ENCODE data around the gene NDUFB10.

The NDUFB10 gene

DNA sequence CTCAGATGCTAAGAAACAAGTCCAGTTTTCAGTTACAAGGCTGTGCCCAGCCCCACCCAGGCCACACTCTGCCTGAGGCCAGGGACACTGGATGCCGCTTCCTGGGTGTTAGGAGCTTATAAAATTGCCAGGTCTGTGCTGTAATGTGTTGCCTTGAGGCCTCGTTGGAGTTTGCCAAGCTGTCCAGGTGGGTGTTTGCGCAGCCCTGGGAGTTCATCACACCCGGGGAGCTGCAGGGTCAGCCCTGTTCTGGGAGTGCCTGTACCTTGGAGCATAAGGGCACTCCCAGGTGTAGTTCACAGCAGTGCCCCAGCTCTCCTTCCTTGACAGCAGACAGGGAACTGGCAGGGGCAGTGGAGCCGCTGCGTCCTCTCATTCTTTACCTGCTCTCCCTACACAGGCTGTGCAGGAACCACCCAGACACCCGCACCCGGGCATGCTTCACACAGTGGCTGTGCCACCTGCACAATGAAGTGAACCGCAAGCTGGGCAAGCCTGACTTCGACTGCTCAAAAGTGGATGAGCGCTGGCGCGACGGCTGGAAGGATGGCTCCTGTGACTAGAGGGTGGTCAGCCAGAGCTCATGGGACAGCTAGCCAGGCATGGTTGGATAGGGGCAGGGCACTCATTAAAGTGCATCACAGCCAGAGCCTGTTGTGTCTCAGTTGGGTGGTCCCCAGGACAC lies 26.3 kb downstream of the NDUFB10 start:
- no peak for DNase-seq

DNA sequence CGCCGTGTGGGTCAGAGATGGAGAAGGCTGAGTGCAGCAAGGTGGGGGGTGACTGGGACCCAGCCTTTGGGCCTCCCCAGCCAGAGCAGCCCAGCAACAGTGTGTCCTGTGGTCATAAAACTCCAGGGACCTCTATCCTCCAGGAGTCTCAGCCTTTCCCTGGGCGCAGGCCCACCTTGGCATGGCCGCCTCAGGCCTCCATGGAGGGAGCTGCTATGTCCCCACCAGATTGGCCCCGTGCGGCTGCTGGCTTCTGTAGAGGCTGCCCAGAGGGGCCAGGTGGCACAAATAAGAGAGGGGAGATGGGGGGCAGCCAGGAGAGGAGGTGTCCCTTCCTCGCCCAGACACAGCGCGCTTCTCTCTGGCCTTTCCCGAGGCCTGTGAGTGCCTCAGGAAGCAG lies 27.9 kb downstream of the NDUFB10 start:
- no peak for DNase-seq

DNA sequence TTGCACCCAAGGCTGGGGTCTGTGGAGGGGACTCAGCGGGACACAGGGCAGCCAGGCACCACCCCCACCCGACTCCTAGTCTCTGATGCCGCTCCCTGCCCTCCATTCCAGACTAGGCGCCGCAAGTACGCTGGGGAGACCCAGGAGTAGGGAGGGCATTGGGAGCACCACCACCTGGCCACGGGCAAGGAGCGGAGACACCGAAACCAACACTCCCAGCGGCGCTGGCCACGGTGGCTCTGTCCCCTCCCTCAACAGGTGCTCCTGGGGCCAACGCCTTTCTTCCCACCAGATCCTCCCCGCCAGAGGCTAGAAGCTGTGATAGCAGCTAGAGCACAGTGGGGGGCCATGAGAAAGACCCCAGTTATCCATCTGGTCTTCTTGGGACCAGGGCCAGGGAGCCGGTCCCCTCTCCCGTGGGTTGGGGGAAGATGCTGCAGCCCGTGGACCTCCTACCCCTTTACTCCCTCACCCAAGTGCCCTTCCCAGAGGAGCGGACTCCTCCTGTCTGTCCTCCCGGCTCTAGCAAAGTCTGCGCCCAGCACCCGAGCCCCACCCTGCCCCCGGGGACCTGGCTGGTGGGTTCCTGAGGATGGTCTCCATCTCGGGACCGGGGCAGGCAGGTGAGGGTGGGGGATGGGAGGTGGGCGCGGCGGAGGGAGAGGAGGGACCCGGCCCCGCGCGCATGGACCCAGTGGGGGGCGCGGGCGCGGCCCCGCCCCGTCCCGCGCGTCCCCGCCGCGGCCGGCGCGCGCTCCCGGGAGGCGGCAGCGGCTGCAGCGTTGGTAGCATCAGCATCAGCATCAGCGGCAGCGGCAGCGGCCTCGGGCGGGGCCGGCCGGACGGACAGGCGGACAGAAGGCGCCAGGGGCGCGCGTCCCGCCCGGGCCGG lies 30.1 kb downstream of the NDUFB10 start, which contains the start of gene SYNGR3:
SYNGR3 (plus strand) TSS at position 762 of the 892 bp plus-strand sequence. CDS start 133 bp downstream, outside the sequence.
- DNase-seq: peak in 2 of 3 donors; percentile 28 to 54

DNA sequence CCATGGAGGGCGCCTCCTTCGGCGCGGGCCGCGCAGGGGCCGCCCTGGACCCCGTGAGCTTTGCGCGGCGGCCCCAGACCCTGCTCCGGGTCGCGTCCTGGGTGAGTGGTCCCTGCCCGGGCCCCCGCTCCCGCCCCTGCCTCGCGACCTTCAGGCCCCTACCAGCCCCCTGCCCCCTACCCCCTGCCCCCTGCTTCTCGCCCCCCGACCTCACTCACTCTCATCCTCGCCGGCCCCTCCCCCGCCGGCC lies 30.7 kb downstream of the NDUFB10 start:
- DNase-seq: no peak

DNA sequence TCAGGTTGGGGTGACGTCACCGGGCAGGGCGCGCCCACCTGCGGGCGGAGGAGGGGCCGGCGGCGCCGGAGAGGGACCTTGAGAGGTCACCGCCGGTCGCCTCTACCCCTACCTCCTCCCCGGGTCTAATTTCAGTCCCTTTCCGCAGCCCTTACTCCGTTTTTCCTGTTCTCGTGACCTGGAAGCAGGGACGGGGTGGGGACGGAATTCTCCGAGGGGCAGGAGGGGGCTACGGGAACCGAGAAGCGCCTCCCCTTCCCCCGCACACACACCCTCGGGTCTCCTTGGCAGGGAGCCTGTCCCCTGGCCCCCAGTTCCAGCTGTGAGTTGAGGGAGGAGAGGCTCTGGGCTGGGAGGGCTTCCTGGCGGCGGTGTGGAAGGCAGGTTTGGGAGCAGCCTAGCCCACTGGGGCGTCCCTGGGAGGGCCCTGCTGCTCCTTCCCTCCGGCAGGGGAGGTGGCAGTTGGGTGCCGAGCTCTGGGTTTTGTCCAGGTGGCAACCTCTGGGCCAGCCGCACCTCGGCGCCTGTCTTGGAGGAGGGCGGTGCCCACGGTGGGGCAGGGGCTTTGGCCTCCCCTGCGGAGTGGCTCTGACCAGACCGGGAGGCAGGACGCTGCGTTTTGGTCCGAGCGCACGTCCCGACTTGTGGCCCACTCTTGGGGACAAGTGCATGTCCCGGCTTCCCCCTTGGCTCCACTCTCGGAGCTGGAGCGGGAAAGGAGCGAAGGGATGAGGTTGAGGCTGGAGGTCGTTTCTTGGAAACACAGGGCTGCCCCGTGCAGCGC lies 31.2 kb downstream of the NDUFB10 start:
- no peak for DNase-seq

DNA sequence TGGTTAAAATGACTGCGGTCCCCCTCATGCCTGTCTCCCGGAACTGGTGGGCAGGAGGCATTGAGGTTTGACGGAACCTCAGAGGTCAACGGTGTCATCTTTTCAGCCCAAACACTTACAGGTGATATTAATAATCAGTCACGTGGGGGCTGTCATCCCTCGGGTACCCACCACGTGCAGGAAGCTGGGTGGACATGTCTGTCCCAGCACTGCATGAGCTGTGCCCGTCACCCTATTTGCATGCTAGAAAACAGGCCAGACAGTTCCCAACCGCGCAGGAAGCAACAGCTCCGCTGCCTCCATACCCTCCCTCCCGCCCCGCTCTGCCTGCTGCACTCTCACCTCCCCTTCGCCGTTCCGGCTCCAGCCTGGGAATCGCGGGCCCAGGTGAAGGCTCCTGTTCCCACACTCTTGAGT lies 31.8 kb downstream of the NDUFB10 start:
- peak; percentile 44 to 59 (median 55) for DNase-seq

DNA sequence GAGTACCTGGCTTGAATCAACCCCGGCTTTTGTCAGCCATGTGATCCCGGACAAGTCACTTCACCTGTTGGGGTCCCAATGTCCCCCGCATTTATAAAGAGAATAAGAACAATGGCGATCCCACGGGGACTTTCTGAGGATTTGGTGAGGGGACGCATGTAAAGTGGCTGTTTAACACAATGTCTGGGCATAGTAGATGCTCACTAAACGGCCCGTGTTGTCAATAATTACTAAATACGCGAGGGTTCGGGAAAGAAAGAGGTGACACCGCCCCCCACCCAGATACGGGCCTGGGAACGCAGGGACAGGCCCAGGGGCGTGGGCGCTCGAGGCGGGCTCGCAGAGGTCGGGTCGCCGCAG lies 32.2 kb downstream of the NDUFB10 start:
- no peak for DNase-seq

DNA sequence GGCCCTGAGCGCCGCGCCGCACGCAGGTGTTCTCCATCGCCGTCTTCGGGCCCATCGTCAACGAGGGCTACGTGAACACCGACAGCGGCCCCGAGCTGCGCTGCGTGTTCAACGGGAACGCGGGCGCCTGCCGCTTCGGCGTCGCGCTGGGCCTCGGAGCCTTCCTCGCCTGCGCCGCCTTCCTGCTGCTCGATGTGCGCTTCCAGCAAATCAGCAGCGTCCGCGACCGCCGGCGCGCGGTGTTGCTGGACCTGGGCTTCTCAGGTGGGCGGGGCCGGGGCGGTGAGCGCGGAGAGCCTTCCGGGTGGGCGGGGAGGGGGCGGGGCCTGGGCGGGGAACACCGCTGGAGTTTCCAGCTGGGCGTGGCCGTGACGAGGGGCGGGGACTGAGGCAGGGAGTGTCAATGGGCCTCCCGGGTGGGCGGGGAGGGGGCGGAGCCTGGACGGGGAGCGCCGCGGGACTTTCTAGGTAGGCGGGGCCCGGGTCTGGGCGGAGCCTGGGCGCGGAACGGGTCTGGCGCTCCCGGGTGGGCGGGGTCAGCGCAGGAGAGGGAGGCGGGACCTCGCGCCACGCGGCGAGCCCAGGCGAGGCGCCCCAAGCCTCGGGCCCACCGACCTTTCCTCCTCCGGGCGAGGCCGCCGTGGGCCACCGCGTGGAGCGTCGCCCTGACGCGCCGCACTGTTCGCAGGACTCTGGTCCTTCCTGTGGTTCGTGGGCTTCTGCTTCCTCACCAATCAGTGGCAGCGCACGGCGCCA lies 32.8 kb downstream of the NDUFB10 start:
- DNase-seq: peak; percentile 96 to 100 (median 99)

DNA sequence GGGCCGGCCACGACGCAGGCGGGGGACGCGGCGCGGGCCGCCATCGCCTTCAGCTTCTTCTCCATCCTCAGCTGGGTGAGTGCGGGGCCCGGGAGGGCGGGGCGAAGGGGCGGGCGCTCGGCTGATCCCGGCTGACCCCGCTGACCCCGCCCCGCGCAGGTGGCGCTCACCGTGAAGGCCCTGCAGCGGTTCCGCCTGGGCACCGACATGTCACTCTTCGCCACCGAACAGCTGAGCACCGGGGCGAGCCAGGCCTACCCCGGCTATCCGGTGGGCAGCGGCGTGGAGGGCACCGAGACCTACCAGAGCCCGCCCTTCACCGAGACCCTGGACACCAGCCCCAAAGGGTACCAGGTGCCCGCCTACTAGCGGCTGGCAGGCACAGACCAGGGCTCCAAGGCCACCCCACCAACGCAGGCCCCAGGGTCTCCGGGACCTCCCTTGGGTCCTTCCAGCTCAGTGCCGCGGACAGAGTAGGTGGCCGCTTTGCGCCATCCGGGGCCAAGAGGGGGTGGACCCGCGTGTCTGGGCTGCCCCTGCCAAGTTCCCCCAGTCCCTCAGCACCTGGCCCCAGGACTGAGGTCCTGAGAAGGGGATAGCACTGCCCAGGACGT lies 33.5 kb downstream of the NDUFB10 start:
- no peak for DNase-seq

DNA sequence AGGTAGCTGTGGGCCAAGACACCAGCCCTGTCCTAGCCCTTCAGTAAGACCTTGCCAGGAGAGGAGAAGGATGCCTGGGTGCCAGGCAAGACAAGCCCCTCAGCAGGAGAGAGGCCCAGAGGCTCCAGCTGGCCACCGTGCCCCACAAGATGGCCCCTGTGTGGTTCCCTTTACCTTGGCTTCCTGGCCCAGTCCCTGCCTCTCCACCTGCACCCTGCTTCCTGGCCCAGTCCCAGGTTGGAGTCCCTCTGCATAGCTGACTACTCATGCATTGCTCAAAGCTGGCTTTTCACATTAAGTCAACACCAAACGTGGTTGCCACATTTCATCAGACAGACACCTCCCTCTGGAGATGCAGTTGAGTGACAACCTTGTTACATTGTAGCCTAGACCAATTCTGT lies 34.4 kb downstream of the NDUFB10 start:
- peak in 2 of 3 donors; percentile 43 to 53 for DNase-seq

DNA sequence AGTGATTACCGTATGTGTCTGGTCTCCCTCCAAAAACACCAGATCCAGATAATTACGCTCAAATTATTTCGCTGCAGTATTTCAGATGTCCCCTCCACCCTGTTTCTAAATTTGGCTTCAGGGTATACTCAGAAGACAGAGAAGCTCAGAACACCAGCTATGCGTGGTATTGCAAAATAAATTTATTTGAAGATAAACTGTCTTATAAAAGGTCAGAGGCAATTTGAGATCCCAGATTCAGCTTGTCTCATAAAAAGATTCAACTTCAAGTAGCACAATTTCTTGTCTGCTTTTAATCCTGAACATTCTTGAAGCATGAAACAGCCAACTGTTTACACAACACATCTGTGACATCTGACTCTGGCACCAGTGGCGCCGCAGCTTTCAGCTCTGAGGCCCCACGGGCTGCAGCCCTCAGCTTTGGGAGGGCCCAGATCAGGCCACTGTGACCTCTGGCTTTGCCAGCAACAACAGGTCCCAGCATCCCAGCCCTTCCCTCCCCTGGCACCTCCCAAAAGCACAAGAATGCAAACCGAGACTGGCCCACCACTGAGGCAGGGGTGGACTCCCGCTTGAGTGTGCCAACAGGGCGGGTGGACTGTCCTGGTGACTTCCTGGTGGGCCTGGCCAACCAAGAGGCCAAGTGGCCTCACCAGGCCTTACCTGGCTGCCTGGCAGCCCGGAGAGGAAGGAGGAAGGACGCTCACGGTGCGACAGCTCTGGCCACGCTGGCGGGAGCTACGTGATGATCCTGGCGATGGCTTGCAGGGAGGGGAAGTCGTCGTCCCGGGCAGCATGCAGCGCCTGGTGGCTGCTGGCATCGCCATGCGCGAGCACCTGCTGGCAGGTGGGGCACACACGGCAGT lies 38.4 kb downstream of the NDUFB10 start:
- DNase-seq: no peak

DNA sequence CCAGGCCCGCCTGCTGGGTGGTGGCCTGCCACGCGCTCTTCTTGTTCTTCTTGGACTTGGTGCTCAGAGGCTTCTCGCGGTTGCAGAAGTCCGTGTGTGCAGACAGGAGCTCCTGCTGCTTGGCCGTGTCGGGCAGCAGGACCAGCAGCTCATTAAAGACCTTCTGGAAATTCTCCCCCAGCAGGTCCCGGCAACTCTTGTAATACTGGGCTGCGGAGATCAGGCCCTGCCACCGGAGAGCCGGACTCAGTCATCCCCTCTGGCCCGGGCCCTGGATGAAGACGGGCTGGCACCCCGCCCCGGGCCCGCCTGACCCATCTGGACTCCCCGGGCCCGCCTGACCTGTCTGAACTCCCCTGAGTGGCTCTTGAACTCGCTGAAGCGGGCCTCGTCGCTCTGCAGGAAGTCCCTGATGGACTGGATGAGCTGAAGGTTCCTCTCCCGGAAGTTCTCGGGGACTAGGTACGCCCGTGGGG lies 39.1 kb downstream of the NDUFB10 start:
- DNase-seq: no peak

DNA sequence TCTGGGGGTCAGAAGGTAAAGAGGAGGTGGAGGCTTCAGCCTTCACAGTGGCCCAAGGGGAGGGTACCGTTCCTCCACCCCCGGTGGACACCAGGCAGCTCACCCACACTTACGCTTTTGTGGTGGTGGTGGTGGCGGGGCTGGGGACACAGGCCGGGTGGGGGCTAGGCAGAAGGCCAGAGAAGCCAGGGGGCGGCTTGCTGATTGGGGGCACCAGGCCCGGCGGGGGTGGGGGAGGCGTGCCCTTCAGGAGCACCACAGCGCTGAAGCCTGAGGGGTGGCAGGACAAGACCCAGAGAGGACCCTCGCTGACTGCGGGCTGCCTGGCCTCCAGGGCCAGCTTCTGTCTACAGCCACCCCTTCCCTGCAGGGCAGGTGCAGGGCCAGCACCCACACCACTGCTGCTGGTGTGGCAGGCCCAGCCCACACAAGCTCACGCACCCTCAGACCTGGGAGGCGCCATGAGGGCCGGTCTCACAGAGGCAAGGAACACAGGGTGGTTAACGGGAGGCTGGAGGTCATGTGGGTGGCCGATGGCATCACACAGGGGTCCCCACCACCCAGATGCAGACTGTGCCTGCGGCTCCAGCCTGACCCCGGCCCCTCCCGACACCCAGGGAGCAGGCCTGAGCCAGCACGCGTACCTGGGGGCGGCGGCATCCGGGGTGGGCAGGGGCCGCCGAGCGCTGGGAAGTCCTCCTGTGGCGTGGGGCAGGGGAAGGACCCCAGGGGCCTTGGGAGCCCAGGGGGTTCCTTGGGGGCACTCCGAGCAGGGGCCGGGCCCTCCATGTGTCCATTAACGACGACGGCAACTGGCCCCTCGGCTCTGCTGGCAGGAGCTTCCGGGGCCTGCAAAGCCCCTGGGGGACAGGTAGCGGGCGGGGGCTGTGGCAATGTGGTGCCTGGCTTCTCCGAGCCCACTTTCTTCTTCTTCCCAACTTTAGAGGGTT lies 39.8 kb downstream of the NDUFB10 start:
- no peak for DNase-seq

DNA sequence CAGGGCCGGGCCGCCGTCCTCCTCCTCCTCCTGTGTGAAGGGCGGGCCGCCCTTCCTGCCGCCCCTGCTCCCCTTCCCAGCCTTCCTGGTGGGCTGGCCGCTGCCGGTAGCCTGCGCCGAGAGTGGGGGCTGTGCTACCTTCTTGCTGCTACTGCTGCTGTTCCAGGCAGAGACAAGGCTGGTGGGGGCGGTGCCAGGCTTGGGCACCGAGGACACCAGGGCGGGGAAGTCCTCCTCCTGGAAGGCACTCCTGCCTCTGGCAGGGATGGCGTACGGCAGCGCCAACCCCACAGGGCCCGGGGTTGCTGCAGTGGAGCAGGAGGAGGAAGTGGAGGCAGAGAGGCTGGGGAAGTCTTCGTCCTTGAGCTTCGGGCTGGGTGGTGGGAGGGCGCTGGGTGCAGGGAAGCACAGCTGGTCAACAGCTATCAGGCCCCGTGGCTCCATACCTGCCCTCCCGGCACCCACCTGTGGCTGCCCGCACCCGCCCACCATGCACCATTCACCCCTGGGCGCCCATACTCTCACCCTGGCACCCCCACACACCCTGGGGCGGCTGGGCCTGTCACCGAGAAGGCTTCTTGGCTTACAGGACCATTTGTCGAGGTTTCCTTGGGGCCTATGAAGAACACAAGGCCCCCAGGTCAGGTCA lies 40.7 kb downstream of the NDUFB10 start:
- no peak for DNase-seq

DNA sequence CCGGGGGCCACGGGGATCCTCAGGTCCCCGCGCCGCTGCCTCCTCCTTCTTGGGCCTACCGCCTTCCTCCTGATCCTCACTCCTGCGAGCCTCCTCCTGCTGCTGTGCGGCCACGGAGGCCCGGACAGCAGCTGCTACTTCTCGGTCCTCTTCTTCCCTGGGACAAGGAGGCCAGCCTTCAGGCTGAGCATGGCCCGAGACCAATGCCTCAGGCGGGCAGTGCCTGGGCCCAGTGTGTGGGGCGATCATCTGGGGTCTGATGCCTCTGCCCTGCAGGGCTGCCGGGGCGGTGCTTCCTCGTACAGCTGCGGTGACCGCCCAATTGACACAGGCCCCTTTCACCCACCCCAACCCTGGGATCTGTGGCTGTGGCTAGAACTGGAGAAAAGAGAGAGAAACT lies 41.7 kb downstream of the NDUFB10 start:
- DNase-seq: no peak

DNA sequence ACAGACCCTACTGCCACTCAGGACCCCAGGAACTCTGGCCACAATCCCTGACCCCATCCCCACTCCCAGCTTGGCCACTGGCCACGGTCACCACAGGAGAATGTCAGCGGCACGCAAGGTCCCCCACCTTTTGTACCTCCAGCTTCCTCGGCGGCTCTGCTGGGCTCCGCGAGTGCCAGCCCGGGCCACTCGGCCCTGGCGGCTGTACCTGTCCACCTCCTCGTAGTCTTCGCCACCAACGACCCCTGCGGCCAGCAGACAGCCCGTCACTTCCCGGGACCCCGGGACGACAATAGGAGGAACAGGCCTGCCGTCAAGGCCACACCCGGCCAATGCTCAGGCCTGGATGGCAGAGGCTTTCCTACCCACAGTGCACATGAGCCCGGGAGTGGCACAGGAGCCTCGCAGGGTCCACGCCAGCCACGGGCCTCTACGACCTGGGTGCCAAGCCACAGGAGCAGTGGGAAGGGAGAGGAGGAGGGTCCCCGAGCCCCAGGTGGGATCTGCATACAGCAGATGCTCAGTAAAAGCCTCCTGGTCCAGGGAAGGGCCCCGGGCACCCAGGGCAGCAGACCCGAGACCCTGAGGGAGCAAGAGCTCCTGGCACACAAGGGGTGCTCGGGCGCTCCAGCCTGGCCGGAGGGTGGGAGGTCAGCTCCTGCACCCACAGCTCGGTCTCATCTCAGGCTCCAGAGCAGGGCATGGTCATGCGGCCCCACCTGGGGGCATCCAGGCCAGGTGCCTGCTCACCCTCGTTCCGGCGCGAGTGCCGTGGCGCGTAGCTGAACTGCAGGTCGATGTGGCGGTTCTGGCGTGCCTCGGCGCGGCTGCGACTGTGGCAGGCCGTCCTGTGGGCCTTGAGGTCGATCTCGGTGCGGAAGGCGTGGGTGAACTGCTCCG lies 42.4 kb downstream of the NDUFB10 start:
- DNase-seq: no peak

DNA sequence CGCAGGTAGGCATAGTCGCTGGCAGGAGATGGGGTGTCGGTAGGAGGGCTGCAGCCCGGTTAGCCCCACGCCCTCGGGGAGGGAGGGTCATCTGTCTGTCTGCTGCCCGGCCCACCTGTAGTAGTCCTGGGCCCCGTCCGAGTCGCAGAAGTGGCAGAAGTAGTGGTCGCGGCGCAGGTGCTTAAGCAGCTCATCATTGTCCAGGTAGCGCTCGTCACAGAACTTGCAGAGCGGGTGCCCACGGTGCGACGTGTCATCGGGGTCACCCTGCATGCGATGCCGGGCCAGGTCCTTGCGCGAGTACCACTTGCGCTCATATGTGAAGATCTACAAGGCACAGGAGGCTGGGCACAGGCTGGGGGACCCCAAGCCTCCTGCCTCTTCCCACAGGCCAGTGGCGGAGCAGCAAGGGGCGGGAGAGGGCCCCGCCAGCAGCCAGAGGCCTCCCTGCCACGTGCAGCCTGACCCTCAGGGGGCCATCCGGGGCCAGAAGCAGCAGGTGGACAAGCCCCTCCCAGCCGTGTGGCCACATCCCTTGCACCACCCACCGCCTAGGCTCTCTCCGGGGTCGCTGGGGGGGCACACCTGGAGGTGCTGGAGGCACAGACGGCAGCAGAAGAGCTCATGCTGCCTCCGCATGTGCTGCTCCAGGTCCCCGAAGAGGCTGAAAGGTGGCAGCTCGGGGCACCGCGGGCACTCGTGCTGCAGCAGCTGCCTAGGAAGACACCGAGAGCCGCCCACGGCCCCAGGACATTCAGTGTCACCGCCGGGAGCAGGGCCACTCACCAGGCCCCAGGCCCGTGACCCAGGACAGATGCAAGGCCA lies 43.3 kb downstream of the NDUFB10 start:
- no peak for DNase-seq
